Ureter (tissue), 1 donor: ENCODE measurements around the gene CFB. TPM values are rescaled to one million over a fixed set of nuclear protein-coding genes. Genes with fewer than 3 reads are reported as not detected.

Source experiments
- DNase-seq: peaks from one replicate; pipeline ENCODE4 v3.0.0-alpha.2; 2020; ENCODE audit warnings: low spot score
- total RNA-seq: library from RNA; stranded (reverse); gene quantifications from one replicate; pipeline ENCODE4 v1.2.4, GENCODE V29; 2023
- donor health status: DM: yes; HTN: yes; CAD: no.

CFB gene
- total RNA-seq, 1 donor from 2014 or later: 41.4 TPM

DNA sequence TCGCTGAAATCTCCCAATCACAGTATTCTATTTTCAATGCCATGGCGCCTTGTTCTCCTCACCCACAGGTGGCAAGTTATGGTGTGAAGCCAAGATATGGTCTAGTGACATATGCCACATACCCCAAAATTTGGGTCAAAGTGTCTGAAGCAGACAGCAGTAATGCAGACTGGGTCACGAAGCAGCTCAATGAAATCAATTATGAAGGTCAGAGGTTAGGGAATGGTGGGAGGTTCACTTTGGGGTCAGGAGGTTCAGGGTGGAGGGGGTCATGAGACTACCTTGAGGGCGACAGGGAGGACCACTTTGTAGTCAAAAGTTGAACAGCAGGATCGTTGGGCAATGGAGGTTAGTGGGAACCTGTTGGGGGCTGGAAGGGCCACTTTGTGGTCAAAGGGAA, 2.4 kb downstream of the CFB start:
- DNase-seq: no peak

GRCh38 chr6:31948753-31949413, 3.0 kb downstream of the CFB start:
- no peak for DNase-seq

- DNase-seq: no peak
These were observed 4.1 kb downstream of the CFB start for GRCh38 chr6:31949926-31950548.

GRCh38 chr6:31952140-31952805, 6.4 kb downstream of the CFB start:
- peak; percentile 67 for DNase-seq

- DNase-seq: no peak
These were observed 7.0 kb downstream of the CFB start for GRCh38 chr6:31952890-31953289.

DNA sequence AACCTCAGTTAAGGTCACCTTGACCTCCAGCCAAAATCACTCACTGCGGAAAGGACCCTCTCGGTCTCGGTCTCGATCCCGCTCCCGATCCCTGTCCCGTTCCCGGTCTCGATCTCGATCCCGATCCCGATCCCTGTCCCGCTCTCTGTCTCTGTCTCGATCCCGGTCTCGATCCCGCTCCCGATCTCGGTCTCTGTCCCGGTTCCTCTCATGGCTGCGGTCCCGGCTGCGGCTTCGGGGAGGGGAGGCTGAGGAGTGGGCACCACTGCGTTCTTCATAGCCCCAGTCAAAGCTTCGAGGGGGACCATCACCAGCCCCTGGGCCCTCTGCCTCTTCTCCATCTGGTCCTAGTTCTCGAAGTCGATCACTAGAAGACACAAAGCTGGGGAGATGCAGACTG, 8.6 kb downstream of the CFB start:
- DNase-seq: no peak

- DNase-seq: no peak
These were observed 10.9 kb downstream of the CFB start for GRCh38 chr6:31956796-31957195.

DNA sequence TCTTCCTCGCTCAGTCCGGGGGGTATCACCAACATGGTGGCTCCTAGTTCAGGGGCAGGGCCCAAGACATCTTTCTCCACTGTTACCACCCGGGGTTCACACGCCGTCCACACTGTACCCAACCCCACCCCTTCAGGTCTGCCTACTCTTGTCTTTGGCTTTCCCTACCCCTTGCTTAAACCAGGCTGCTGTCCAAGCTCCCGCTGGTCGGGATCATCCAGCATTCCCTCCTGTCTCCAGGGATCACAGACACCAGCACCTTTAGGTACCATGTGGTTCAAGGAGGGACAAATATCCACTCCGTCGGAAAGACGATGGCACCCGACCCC, 12.5 kb downstream of the CFB start:
- no peak for DNase-seq

GRCh38 chr6:31958741-31959739, 13.1 kb downstream of the CFB start, which contains the start of the genes NELFE and SKIC2:
Gene NELFE (minus strand): TSS chr6:31958971. CDS start chr6:31958446, 525 bp downstream.
Gene SKIC2 (plus strand): TSS chr6:31959175. CDS start chr6:31959193, 18 bp downstream.
- DNase-seq: peak; percentile 99

- no peak for DNase-seq
These were observed 15.7 kb downstream of the CFB start for GRCh38 chr6:31961616-31962015.

GRCh38 chr6:31963921-31964320, 18.0 kb downstream of the CFB start:
- DNase-seq: no peak

GRCh38 chr6:31965700-31966099, 19.8 kb downstream of the CFB start:
- no peak for DNase-seq

DNA sequence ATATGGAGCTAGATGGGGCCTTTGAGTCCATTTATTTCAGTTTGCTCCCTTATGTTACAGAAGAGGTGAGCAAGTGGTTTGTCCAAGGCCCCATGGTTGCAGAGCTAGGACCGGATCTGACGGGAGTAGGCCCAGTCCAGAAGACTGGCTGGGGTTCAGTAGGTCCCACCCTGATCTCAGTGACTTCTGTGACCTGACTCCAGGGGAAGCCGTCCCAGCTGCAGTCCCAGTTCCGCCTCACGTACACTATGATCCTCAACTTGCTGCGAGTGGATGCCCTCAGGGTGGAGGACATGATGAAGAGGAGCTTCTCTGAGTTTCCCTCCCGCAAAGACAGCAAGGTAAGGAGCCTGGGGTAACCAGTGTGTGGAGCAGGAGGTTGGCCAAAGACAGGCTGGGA, 20.6 kb downstream of the CFB start:
- no peak for DNase-seq

- DNase-seq: no peak
These were observed 21.4 kb downstream of the CFB start for GRCh38 chr6:31966997-31967925.

- no peak for DNase-seq
These were observed 22.0 kb downstream of the CFB start for GRCh38 chr6:31967926-31968320.

GRCh38 chr6:31968326-31968725, 22.4 kb downstream of the CFB start:
- DNase-seq: no peak

DNA sequence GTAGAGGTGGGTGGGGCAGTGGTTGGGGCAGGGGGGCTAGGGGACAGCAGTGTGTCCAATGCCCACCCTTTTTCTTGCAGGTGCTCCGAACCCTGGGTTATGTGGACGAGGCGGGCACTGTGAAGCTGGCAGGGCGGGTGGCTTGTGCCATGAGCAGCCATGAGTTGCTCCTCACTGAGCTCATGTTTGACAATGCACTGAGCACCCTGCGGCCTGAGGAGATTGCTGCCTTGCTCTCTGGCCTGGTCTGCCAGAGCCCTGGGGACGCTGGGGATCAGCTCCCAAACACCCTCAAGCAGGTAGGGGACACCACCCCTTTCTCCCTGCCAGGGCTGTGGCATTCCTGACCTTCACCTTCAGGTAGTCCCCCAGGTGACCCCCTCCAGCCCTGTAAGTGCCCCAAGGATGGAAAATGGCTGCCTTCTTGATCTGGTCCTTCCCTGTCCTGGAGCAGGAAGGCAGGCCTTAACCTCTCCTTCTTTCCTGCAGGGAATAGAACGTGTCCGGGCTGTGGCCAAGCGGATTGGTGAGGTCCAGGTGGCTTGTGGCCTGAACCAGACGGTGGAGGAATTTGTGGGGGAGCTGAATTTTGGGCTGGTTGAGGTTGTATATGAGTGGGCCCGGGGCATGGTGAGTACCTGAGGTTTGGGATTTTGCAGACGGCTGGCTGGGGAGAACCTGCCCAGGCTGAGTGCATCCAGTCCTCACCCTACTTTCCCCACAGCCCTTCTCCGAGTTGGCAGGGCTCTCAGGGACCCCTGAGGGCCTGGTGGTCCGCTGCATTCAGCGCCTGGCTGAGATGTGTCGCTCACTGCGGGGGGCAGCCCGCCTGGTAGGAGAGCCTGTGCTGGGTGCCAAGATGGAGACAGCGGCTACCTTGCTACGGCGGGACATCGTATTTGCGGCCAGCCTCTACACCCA, 23.2 kb downstream of the CFB start:
- DNase-seq: no peak

- DNase-seq: no peak
These were observed 24.1 kb downstream of the CFB start for GRCh38 chr6:31969712-31970603.
